B cell (primary cell): ENCODE results near the gene STRADB. TPM values are rescaled to one million over a fixed set of nuclear protein-coding genes. Genes with fewer than 3 reads are reported as not detected.

Experiments
- ATAC-seq: fragments of 200-7000 bp; cut with Tn5 transposase; one replicate; pipeline ENCODE4 v1.10.0; 2021; ENCODE audit warnings: low read depth, mild to moderate bottlenecking, moderate number of reproducible peaks, moderate library complexity
- CTCF ChIA-PET: fragments of 350-600 bp; sonication (Branson Sonifier 250); formaldehyde crosslinking; loops from one replicate; lab custom pipeline; 2021; ENCODE audit warnings: antibody characterized with exemption, inconsistent platforms; lab: Charles Lee
- POLR2A ChIA-PET: fragments of 350-600 bp; sonication (Branson Sonifier 250); formaldehyde crosslinking; loops from one replicate; lab custom pipeline; 2021; ENCODE audit warnings: antibody characterized with exemption; lab: Charles Lee
- DNase-seq: peaks from one replicate; pipeline ENCODE4 v3.0.0; 2013
- H2AFZ ChIP-seq: 2 replicates; pipeline ENCODE4 v1.6.1; 2012; ENCODE audit warnings: mild to moderate bottlenecking, low read depth, low read length; ENCODE audit not compliant: insufficient read depth, poor library complexity, severe bottlenecking
- H3K27ac ChIP-seq, 2 donors: 1 replicate in 1 of 2; 2 replicates in 1 of 2; pipeline ENCODE4 v1.5.1; 2012 to 2013; ENCODE audit warnings: low read length in 2 of 2, mild to moderate bottlenecking in 2 of 2, moderate library complexity in 1 of 2
- H3K27me3 ChIP-seq, 4 experiments: fragments of 200-600 bp in 1 of 4; sonication (generic) in 1 of 4; replicated peaks in 1 of 4; 1 replicate in 2 of 4; 2 replicates in 2 of 4; pipeline versions ENCODE4 v1.6.1 to v1.7.0; 2013 to 2016; ENCODE audit warnings: low read length in 3 of 4, mild to moderate bottlenecking in 2 of 4, mixed read lengths in 1 of 4, moderate library complexity in 1 of 4; ENCODE audit not compliant: insufficient read depth in 4 of 4, control insufficient read depth in 3 of 4; ENCODE audit errors: control extremely low read depth in 1 of 4
- H3K36me3 ChIP-seq, 2 experiments: replicated peaks in 1 of 2; 1 replicate in 1 of 2; 2 replicates in 1 of 2; pipeline versions ENCODE4 v1.6.1 to v1.7.1; 2013; ENCODE audit warnings: low read length in 1 of 2; ENCODE audit not compliant: insufficient read depth in 2 of 2, control insufficient read depth in 1 of 2; ENCODE audit errors: control extremely low read depth in 1 of 2, extremely low read depth in 1 of 2
- H3K4me1 ChIP-seq, 2 donors: fragments of 200-600 bp in 1 of 2; sonication (generic) in 1 of 2; 1 replicate in 1 of 2; 2 replicates in 1 of 2; pipeline versions ENCODE4 v1.5.1 to v1.6.1; 2013 to 2017; ENCODE audit warnings: low read length in 2 of 2; ENCODE audit not compliant: control insufficient read depth in 2 of 2, insufficient read depth in 2 of 2
- H3K4me2 ChIP-seq: replicated peaks from 2 replicates; pipeline ENCODE3; 2012; ENCODE audit warnings: mild to moderate bottlenecking, low read depth, low read length; ENCODE audit not compliant: poor library complexity, severe bottlenecking
- H3K4me3 ChIP-seq, 5 experiments: fragments of 200-600 bp in 1 of 5; sonication (generic) in 1 of 5; 1 replicate in 3 of 5; 2 replicates in 2 of 5; pipeline versions ENCODE4 v1.5.1 to v1.7.0; 2011 to 2016; ENCODE audit warnings: low read length in 4 of 5, mild to moderate bottlenecking in 4 of 5, low read depth in 2 of 5, control low read depth in 1 of 5, moderate library complexity in 1 of 5; ENCODE audit not compliant: insufficient read depth in 1 of 5; ENCODE audit errors: control extremely low read depth in 1 of 5, extremely low read depth in 1 of 5
- H3K79me2 ChIP-seq: fragments of 200-600 bp; sonication (generic); one replicate; pipeline ENCODE4 v1.6.0; 2016; ENCODE audit warnings: low read length; ENCODE audit not compliant: control insufficient read depth, insufficient read depth
- H3K9ac ChIP-seq: fragments of 200-600 bp; sonication (generic); 2 replicates; pipeline ENCODE4 v1.6.1; 2017; ENCODE audit warnings: mild to moderate bottlenecking, low read length, moderate library complexity
- H3K9me3 ChIP-seq, 3 donors: one replicate each; pipeline versions ENCODE4 v1.6.1 to v1.7.1; 2013; ENCODE audit warnings: low read length in 2 of 3; ENCODE audit not compliant: control insufficient read depth in 2 of 3, insufficient read depth in 1 of 3; ENCODE audit errors: control extremely low read depth in 1 of 3
- H4K20me1 ChIP-seq: 2 replicates; pipeline ENCODE4 v1.6.0; 2012; ENCODE audit warnings: mild to moderate bottlenecking, low read length; ENCODE audit not compliant: insufficient read depth, control insufficient read depth, poor library complexity, severe bottlenecking
- H3K27ac Mint-ChIP-seq: one replicate; pipeline ENCODE4 v1.8.0; 2021; ENCODE audit warnings: mixed read lengths
- H3K27me3 Mint-ChIP-seq: one replicate; pipeline ENCODE4 v1.8.0; 2021; ENCODE audit warnings: mixed read lengths
- H3K4me1 Mint-ChIP-seq: one replicate; pipeline ENCODE4 v1.8.0; 2021; ENCODE audit warnings: mixed read lengths
- H3K4me3 Mint-ChIP-seq: one replicate; pipeline ENCODE4 v1.8.0; 2021; ENCODE audit warnings: mixed read lengths
- H3K9me3 Mint-ChIP-seq: one replicate; pipeline ENCODE4 v1.8.0; 2022; ENCODE audit warnings: mixed read lengths; ENCODE audit not compliant: insufficient read depth
- EZH2 ChIP-seq: IDR thresholded peaks from 2 replicates; pipeline ENCODE4 v1.6.1; 2012; ENCODE audit warnings: borderline replicate concordance, low read depth, mild to moderate bottlenecking, moderate library complexity, low read length; ENCODE audit not compliant: insufficient read depth, poor library complexity, severe bottlenecking
- WGBS: methylation state at CpG from one replicate; pipeline ENCODE4 v1.1.5; 2013; ENCODE audit warnings: missing lambda C conversion rate; ENCODE audit not compliant: insufficient coverage; 5-methylcytosine and 5-hydroxymethylcytosine counted together
- intact Hi-C: fragments of 100-400 bp; cut with micrococcal nuclease; formaldehyde crosslinking; loops from one replicate; pipeline ENCODE4 v1.10.0; 2022
- polyA plus RNA-seq: library from polyadenylated mRNA; depleted of rRNA; stranded (reverse); fragments of >200 nt; gene quantifications from 2 replicates; pipeline ENCODE4 v1.2.3, GENCODE V29; 2012
- total RNA-seq, 2 donors: library from RNA; stranded (reverse); fragments of 120-200 nt in 1 of 2; gene quantifications; 1 replicate in 1 of 2; 2 replicates in 1 of 2; pipeline versions ENCODE4 v1.2.3 to v1.2.4, GENCODE V29; 2013 to 2022
- TF ChIP-seq, protein P1 (sequence below): fragments of 200-600 bp; IDR thresholded peaks from one replicate; pipeline ENCODE4 v1.8.0; 2022; ENCODE audit warnings: antibody characterized with exemption, mild to moderate bottlenecking

The STRADB gene
- total and polyA plus RNA-seq, 2 donors (not counting 1 experiment from before 2014, with no cell fraction given) = 17.2 to 17.5 TPM

DNA sequence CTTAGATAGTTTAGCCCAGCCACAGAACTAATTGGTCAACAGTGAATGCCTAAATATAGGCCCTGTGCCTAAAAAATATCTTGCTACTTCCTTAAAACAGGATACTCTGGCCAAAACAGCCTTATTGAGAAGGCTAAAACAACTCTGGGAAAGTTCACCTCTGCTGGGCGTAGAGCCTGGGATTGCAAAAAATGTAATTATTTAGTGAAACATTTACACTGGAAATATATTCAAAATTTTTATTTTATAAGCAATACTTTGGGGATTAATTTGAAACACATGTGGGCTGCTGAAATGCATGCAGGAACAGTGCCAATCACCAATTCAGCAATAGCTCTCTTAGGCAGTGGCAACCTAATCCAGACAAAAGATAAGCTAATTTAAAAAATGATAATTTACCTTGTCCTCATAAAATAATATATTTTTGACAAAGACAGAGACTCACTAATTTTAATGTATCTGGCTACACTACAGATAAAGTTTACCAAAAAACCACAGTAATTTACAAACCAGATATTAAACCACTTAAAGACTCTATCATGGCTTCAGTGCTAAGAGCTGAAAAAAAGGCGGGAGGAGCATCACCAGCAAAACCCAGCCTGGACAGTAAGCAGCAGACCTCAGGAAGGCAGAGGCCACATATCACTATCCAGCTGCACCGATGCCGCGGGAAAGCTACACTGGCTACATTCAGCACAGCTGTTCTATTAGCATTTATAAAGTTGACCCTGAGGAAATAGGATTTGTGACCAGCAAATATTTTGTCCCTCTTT is 18.7 kb upstream of the STRADB start:
- intact Hi-C loops = no loop called here
- H3K27me3 ChIP-seq = no peaks in the 10 kb centered on the region

More for the DNA sequence above, 18.7 kb upstream of the STRADB start:
- Histone ChIP-seq H3K79me2 (peaks cover 79% of the 10 kb centered on the region), H3K36me3 (peaks cover 0 to 4% of the 10 kb centered on the region in 2 experiments), H3K9ac (no peak overlapping the region), H3K4me2 (peak overlapping the region; percentile 42), H3K4me1 (peaks cover 17 to 22% of the 10 kb centered on the region in 2 donors), H2AFZ (no peak overlapping the region), H3K9me3 (no peaks in the 10 kb centered on the region), H3K27ac (peak overlapping the region in 1 of 2 donors; percentile 58), H3K4me3 (no peak overlapping the region), H4K20me1 (peaks cover 40% of the 10 kb centered on the region)
- ATAC-seq = no peak
- ChIA-PET CTCF (interaction anchor here (0.5 kb wide), 1 partner anchor 186 kb away, joined by 3 read pairs; no protein-coding TSS in a partner anchor), POLR2A (no interaction called here)
- H3K9me3 Mint-ChIP-seq = no peaks in the 10 kb centered on the region
- no peak overlapping the region for H3K27ac Mint-ChIP-seq
- 100% methylated on average over 1 of the region's 5 CpGs for WGBS
- no peak overlapping the region for H3K4me3 Mint-ChIP-seq
- peaks cover 38% of the 10 kb centered on the region for H3K4me1 Mint-ChIP-seq
- no peak for DNase-seq
- TF ChIP-seq, protein P1, sequence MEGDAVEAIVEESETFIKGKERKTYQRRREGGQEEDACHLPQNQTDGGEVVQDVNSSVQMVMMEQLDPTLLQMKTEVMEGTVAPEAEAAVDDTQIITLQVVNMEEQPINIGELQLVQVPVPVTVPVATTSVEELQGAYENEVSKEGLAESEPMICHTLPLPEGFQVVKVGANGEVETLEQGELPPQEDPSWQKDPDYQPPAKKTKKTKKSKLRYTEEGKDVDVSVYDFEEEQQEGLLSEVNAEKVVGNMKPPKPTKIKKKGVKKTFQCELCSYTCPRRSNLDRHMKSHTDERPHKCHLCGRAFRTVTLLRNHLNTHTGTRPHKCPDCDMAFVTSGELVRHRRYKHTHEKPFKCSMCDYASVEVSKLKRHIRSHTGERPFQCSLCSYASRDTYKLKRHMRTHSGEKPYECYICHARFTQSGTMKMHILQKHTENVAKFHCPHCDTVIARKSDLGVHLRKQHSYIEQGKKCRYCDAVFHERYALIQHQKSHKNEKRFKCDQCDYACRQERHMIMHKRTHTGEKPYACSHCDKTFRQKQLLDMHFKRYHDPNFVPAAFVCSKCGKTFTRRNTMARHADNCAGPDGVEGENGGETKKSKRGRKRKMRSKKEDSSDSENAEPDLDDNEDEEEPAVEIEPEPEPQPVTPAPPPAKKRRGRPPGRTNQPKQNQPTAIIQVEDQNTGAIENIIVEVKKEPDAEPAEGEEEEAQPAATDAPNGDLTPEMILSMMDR = no peak
- TF ChIP-seq EZH2 = no peak
- H3K27me3 Mint-ChIP-seq = no peaks in the 10 kb centered on the region
